ENCODE results near the gene CHAT. TPM values are rescaled to one million over a fixed set of nuclear protein-coding genes. Genes with fewer than 3 reads are reported as not detected.

Gene CHAT
- total RNA-seq, 1 experiment from 2014 or later, result not detected

DNA sequence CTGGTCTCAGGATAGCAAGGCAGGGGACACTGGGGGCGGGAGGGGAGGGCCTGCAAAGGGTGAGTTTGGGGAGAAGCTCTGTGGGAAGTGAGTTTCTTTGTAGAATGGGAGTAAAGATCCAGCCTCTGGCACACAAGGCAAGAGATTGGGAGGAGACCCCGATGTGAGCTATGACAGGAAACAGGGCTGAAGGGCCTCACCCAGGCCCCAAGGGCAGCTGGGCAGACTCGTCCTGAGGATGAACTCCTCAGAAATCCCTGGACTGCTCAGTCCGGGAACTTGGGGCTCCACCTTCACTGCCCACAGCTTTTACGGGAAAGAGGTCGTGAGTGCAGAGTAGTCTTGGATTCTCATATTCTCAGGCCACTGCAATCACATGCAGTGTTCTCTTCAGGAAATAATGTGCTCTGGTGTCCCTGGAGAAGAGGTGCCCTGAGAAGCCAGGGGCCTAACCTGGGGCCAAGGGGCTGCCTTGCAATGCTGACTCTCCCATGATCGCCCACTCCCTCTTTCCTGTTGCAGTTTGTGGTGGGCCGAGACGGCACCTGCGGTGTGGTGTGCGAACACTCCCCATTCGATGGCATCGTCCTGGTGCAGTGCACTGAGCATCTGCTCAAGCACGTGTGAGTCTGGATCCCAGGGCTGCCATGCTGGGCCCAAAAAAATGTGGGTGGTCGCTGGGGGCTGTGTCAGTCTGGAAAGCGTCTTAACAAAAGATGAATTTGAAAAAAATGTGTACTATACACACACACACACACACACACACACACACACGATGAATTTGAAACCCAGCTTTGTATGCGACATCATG, 34.4 kb downstream of the CHAT start:
- TF ChIP-seq, protein P1, sequence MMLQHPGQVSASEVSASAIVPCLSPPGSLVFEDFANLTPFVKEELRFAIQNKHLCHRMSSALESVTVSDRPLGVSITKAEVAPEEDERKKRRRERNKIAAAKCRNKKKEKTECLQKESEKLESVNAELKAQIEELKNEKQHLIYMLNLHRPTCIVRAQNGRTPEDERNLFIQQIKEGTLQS (IDR thresholded peaks at IDR 0.05), result no peak
- TF ChIP-seq SIN3A (IDR thresholded peaks at IDR 0.05; ENCODE audit: low read depth), result no peak
- no peak for TF ChIP-seq ZNF274 (IDR thresholded peaks at IDR 0.05; ENCODE audit: low read depth, low read length)
- no peak for TF ChIP-seq POLR2A (IDR thresholded peaks at IDR 0.05; ENCODE audit: borderline replicate concordance, extremely low read depth, insufficient read depth, insufficient read length)
- no peak for TF ChIP-seq EZH2 (IDR thresholded peaks at IDR 0.05)
- H3K36me3 ChIP-seq (ENCODE audit: control insufficient read depth in 1 of 2, insufficient read depth in 2 of 2, low read length in 2 of 2), result no peaks in the 10 kb centered on the region
- intact Hi-C loops (cut with micrococcal nuclease), result no loop called here
- no peak overlapping the region for H3K27ac ChIP-seq (ENCODE audit: low read depth, low read length)
- CTCF ChIA-PET, result no interaction called here
- no peak overlapping the region for H3K9ac ChIP-seq (ENCODE audit: low read length)
- no peak overlapping the region for H3K4me3 ChIP-seq (replicated peaks in 1 of 2; ENCODE audit: low read depth in 1 of 2, low read length in 2 of 2)
- H3K79me2 ChIP-seq (ENCODE audit: insufficient read depth, low read length), result no peaks in the 10 kb centered on the region
- H2AFZ ChIP-seq (ENCODE audit: low read depth, low read length, poor library complexity, severe bottlenecking), result no peak overlapping the region
- no peak for ATAC-seq
- POLR2A ChIA-PET, result no interaction called here
- no peaks in the 10 kb centered on the region for H4K20me1 ChIP-seq (ENCODE audit: insufficient read depth)
- no peak overlapping the region for H3K4me2 ChIP-seq (ENCODE audit: low read length)
- H3K9me2 ChIP-seq (ENCODE audit: insufficient read depth), result no peaks in the 10 kb centered on the region
- RAD21 ChIA-PET (ENCODE audit: low non-redundant PET in 1 of 2, low total read pairs in 2 of 2, uncharacterized antibody in 2 of 2, unreplicated experiment in 2 of 2), result no interaction called here
- BruUV-seq (replicated peaks), result no TSS peak
- H3K9me3 ChIP-seq (ENCODE audit: control insufficient read depth in 1 of 2, insufficient read depth in 1 of 2, low read depth in 1 of 2, low read length in 2 of 2), result no peaks in the 10 kb centered on the region
- no peak for DNase-seq (ENCODE audit: low read depth, low spot score)
- no peaks in the 10 kb centered on the region for H3K4me1 ChIP-seq (ENCODE audit: control insufficient read depth in 1 of 2, insufficient read depth in 2 of 2, low read length in 2 of 2)
- peaks cover 5% of the 10 kb centered on the region; the same call in 1 of the 2 replicates for H3K27me3 ChIP-seq (ENCODE audit: insufficient read depth, low read length)

DNA sequence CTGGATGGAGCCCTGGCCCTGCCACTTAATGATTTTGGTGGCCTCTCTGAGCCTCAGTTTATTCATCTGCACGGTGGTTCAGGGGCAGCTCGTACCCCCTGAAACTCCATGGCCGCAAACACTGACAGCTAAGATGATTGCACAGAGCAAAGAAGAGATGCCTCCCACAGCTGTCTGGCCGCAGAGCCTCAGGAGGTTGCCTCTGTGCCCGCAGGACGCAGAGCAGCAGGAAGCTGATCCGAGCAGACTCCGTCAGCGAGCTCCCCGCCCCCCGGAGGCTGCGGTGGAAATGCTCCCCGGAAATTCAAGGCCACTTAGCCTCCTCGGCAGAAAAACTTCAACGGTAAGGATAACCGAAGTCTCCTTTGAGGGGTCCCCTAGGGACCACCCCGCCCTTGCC, 35.5 kb downstream of the CHAT start:
- no peak overlapping the region for H2AFZ ChIP-seq (ENCODE audit: low read depth, low read length, poor library complexity, severe bottlenecking)
- no peaks in the 10 kb centered on the region for H3K79me2 ChIP-seq (ENCODE audit: insufficient read depth, low read length)
- intact Hi-C loops (cut with micrococcal nuclease), result no loop called here
- no peaks in the 10 kb centered on the region for H3K9me3 ChIP-seq (ENCODE audit: control insufficient read depth in 1 of 2, insufficient read depth in 1 of 2, low read depth in 1 of 2, low read length in 2 of 2)
- no peaks in the 10 kb centered on the region for H4K20me1 ChIP-seq (ENCODE audit: insufficient read depth)
- RAD21 ChIA-PET (ENCODE audit: low non-redundant PET in 1 of 2, low total read pairs in 2 of 2, uncharacterized antibody in 2 of 2, unreplicated experiment in 2 of 2), result no interaction called here
- CTCF ChIA-PET, result no interaction called here
- H3K4me2 ChIP-seq (ENCODE audit: low read length), result no peak overlapping the region
- no peaks in the 10 kb centered on the region for H3K9me2 ChIP-seq (ENCODE audit: insufficient read depth)
- H3K27me3 ChIP-seq (ENCODE audit: insufficient read depth, low read length), result peaks cover 5% of the 10 kb centered on the region; the same call in 1 of the 2 replicates
- ATAC-seq (no peak), DNase-seq (ENCODE audit: low read depth, low spot score) (no peak)
- H3K27ac ChIP-seq (ENCODE audit: low read depth, low read length), result no peak overlapping the region
- no peak for TF ChIP-seq CEBPB (IDR thresholded peaks at IDR 0.05; ENCODE audit: low read depth)
- TF ChIP-seq, protein P2, sequence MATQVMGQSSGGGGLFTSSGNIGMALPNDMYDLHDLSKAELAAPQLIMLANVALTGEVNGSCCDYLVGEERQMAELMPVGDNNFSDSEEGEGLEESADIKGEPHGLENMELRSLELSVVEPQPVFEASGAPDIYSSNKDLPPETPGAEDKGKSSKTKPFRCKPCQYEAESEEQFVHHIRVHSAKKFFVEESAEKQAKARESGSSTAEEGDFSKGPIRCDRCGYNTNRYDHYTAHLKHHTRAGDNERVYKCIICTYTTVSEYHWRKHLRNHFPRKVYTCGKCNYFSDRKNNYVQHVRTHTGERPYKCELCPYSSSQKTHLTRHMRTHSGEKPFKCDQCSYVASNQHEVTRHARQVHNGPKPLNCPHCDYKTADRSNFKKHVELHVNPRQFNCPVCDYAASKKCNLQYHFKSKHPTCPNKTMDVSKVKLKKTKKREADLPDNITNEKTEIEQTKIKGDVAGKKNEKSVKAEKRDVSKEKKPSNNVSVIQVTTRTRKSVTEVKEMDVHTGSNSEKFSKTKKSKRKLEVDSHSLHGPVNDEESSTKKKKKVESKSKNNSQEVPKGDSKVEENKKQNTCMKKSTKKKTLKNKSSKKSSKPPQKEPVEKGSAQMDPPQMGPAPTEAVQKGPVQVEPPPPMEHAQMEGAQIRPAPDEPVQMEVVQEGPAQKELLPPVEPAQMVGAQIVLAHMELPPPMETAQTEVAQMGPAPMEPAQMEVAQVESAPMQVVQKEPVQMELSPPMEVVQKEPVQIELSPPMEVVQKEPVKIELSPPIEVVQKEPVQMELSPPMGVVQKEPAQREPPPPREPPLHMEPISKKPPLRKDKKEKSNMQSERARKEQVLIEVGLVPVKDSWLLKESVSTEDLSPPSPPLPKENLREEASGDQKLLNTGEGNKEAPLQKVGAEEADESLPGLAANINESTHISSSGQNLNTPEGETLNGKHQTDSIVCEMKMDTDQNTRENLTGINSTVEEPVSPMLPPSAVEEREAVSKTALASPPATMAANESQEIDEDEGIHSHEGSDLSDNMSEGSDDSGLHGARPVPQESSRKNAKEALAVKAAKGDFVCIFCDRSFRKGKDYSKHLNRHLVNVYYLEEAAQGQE (IDR thresholded peaks at IDR 0.05; ENCODE audit: low read depth), result no peak
- no peak for TF ChIP-seq TCF7L2 (IDR thresholded peaks at IDR 0.05; ENCODE audit: borderline replicate concordance, extremely low read depth, insufficient read depth, insufficient read length)
- no peak for TF ChIP-seq POLR2AphosphoS5 (IDR thresholded peaks at IDR 0.05; ENCODE audit: low read depth, low read length)
- no peak for TF ChIP-seq RAD21 (IDR thresholded peaks at IDR 0.05; ENCODE audit: low read depth)
- TF ChIP-seq, protein P3, sequence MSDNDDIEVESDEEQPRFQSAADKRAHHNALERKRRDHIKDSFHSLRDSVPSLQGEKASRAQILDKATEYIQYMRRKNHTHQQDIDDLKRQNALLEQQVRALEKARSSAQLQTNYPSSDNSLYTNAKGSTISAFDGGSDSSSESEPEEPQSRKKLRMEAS (IDR thresholded peaks at IDR 0.05), result no peak
- TF ChIP-seq FOSL1 (IDR thresholded peaks at IDR 0.05; ENCODE audit: low read depth), result no peak
- TF ChIP-seq ZNF274 (IDR thresholded peaks at IDR 0.05; ENCODE audit: low read depth, low read length), result no peak
- TF ChIP-seq POLR2A (IDR thresholded peaks at IDR 0.05; ENCODE audit: borderline replicate concordance, extremely low read depth, insufficient read depth, insufficient read length), result no peak
- TF ChIP-seq JUND (IDR thresholded peaks at IDR 0.05), result no peak
- no peak for TF ChIP-seq SP1 (IDR thresholded peaks at IDR 0.05; ENCODE audit: low read depth)
- TF ChIP-seq ZFX (IDR thresholded peaks at IDR 0.05), result no peak
- TF ChIP-seq, protein P1 (IDR thresholded peaks at IDR 0.05), result no peak
- TF ChIP-seq EZH2phosphoT487 (IDR thresholded peaks at IDR 0.05; ENCODE audit: borderline replicate concordance), result no peak
- no peak for TF ChIP-seq SIN3A (IDR thresholded peaks at IDR 0.05; ENCODE audit: low read depth)
- H3K4me1 ChIP-seq (ENCODE audit: control insufficient read depth in 1 of 2, insufficient read depth in 2 of 2, low read length in 2 of 2), result no peaks in the 10 kb centered on the region
- no TSS peak for BruUV-seq (replicated peaks)
- no peak overlapping the region for H3K9ac ChIP-seq (ENCODE audit: low read length)
- no peak overlapping the region for H3K4me3 ChIP-seq (replicated peaks in 1 of 2; ENCODE audit: low read depth in 1 of 2, low read length in 2 of 2)
- H3K36me3 ChIP-seq (ENCODE audit: control insufficient read depth in 1 of 2, insufficient read depth in 2 of 2, low read length in 2 of 2), result no peaks in the 10 kb centered on the region
- POLR2A ChIA-PET, result no interaction called here

Data from HCT116 (cell line).